ENCODE data around the gene PAPPA2.

Gene PAPPA2

DNA sequence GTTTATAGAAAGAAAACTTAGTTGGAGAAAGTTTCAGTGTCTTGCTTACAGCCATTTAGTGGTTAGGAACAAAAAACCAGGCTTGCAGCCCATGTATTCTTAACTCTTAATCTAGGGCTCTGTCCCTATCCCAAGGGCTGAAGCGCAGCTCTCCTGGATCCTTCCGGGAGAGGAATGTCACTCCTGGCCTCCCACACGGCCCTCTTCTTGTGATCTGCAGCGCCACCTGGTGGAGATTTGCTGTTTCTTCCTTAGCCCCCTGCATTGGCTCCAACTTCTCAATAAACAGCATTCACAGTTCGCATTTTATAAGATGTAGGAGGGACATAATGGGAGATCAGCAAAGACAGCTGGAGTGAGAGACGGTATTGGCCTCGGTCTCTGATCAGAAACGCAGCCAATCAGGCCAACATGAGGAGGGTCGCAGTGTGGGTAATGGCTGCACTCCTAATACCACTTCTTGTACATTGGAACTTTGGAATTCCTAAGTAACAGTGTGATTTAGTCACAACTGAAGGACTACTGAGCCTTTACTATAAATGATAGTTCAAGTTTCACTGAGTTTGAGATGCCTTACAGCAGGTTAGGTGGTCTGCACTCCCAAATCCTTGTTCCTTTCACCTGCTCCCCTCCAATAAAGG lies 418.1 kb downstream of the PAPPA2 start:
- in situ Hi-C loops (cut with MboI; ENCODE audit: low sequenced_read_pairs), result no loop called here

DNA sequence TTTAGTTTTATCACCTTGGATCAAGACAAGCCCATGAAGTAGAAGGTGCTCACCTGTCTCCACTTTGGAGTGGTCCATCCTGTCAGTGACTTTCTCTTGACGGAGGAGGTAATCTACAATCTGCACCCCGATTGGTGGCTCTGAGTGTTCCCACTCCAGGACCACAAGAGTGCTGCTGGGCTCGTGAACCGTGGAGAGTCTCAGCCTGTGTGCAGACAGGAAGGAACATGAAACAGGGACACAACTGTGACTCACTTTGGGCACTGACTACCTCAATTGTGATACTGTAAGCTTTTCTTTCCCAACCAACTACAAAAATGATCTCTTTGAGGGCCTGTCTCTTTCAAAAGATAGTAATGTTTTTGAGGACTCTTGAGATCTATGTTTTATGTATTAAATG lies 421.3 kb downstream of the PAPPA2 start:
- in situ Hi-C loops (cut with MboI; ENCODE audit: low sequenced_read_pairs), result no loop called here

DNA sequence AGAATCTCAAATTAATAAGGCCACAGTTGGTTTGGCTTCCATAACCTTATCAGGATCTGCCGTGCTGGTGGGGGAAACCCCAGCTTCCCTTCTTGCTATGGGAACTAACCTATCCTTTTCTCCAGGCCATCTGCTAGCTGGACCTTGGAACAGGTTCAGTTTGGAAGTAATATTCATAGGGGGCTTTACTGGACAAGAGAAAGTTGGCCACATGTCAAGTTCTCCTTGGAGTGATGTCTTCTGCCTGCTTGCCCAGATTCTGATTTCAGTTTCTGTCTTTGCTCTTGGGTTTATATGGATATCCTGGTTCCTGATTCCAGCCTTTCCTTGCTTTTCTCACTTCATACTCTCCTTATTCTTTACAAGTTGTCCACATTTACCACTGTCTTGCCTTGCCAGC lies 421.9 kb downstream of the PAPPA2 start:
- in situ Hi-C loops (cut with MboI; ENCODE audit: low sequenced_read_pairs), result no loop called here

DNA sequence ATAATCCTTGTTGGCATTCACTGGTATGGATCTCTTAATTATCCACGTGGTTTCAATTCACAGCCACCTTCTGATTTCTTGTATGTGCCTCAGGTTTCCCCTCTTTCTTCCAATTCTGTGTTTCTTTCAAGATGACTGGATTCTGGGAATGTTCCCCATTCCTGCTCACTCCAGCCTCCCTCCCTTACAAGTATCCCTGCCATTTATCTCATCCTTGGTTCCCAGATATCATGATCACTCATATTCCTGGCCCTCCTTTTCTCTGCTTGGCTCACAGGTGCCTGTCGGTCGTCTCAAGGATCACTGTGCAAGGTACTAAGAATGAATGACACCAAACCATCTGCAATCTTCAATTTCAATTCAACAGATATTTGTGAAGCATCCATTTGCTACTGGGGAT lies 422.4 kb downstream of the PAPPA2 start:
- in situ Hi-C loops (cut with MboI; ENCODE audit: low sequenced_read_pairs), result no loop called here

DNA sequence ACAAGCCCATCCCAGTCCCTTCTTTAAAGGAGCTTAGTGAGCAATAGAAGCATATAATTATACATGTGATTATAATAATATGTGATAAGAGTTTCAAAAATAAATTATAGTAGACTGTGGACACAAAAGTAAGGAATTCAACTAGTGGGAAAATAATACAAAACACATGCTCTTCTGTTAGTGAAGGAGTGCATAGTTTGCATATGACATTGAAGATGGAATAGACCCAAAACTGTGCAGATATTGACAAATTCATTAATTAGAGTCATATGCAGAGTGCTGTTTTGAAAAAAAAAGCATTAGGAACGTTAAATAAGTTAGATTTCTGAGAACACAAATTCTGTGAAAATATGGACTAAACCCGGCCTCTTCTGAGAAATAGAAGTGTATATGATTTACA lies 422.8 kb downstream of the PAPPA2 start:
- in situ Hi-C loops (cut with MboI; ENCODE audit: low sequenced_read_pairs), result no loop called here

DNA sequence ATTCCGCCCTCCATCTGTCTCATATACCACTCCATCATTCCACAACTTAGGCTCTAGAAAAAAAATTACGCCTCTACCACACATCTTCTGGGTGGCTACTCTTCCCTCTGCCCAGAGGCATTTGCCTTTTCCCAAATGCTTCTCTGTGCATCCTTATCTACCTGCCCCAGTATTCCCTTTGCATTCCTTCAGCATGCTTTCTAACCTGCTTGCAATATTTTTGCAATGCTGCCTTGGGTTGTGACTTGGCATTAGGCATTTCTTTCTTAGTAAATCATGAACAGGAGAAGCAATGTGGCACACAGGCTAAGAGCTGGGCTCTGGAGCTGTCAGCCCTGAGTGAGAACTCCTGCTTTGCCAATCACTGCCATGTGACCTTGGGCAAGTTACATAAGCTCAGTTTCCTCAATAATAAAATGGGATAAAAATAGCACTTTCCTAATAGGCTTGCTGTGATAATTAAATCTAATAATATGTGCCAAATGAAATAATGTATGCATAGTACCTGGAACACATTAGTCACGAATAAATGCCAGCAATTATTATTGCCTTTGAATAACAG lies 425.6 kb downstream of the PAPPA2 start:
- in situ Hi-C loops (cut with MboI; ENCODE audit: low sequenced_read_pairs), result no loop called here

DNA sequence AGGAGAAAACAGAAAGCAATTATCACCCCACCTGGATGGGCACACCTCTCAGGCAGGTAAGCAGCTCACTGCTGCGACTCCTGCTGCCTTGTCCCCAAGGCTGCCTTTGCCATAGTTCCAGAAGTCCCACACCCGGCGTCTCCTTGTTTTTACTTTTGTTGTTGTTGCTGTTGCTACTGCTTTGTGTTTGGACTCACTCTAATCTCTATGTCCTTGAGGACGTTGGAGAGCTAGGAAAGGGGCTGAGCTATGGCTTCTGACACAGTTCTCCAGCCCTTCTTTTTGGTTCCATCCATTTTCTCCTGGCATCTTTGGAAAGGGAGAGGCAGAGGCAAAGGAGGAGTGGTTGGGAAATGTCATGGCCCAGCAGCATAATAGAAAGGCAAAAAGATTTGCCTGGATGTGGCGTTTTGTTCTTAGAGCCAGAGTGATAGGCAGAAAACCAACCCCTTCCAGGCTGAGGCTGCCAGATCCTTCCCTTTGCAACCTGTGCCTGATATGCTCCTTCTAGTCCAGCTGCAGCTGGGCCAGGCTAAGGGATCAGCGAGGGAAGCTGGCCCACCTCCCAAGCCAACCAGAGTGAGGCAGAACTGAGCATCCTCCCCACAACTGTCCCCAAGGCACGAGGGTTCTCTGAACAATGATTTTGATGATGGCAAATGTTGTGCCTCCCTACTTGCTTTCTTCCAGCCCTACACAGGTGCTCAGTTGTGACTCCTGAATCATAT lies 430.8 kb downstream of the PAPPA2 start:
- in situ Hi-C loops (cut with MboI; ENCODE audit: low sequenced_read_pairs), result no loop called here

DNA sequence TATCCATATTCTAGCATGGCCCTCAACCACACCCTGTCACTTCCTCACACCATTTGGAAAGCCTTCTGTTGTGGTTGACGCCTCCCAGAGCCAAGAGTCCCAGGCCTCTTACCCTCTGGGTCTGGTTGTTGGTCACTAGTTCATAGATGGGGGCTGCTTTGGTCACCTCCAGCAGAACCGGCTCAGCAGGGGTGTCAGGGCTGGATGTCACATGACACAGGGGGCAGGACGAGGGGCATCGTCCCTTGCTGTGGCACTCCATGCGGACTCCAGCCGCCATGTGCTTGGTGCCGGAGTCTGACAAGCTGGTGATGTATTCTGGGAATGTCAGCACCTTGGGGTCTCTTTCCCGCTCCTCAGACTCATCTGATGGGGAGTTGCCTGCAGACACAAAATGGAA lies 431.5 kb downstream of the PAPPA2 start:
- in situ Hi-C loops (cut with MboI; ENCODE audit: low sequenced_read_pairs), result no loop called here
